Putamen (tissue), 1 donor: Measurements from ENCODE around the gene ISOC2.

Experiments
- DNase-seq: peaks from one replicate; pipeline ENCODE4 v3.0.0-alpha.2; 2016; ENCODE audit warnings: low spot score

The ISOC2 gene

GRCh38 chr19:55406826-55407549, 54.5 kb downstream of the ISOC2 start:
- DNase-seq = no peak

GRCh38 chr19:55406091-55406825, 55.2 kb downstream of the ISOC2 start:
- DNase-seq = no peak

- DNase-seq = no peak
These were observed 55.8 kb downstream of the ISOC2 start for GRCh38 chr19:55405638-55406037.
